ENCODE data around the gene PHYH. TPM values are rescaled to one million over a fixed set of nuclear protein-coding genes. Genes with fewer than 3 reads are reported as not detected.
"Not testable (repeated sequence)": the region's sequence is repeated elsewhere in the genome, so short reads cannot be mapped to it uniquely, and the experiment has no call there.

PHYH gene
- total RNA-seq, 1 donor from 2014 or later = 163 TPM

DNA sequence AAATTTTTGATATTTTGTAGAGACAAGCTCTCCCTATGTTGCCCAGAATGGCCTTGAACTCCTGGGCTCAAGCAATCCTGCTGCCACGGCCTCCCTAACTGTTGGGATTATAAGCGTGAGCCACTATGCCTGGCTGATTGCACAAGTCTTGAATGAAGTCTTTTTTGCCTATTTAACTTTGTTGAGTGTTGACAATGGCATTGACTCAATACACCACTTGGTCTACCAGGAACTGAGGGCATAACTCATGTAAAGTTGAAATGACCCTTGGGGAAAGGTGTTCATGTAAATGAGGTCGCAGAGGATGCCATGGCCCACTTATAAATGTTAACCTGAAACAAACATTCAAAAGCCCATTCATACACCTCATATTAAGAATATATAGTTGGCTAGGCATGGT is 58.3 kb downstream of the PHYH start:
- no peak for DNase-seq
- Histone ChIP-seq H3K36me3 (no peaks in the 10 kb centered on the region), H3K4me3 (no peak overlapping the region), H3K9me3 (replicated peaks) (no peaks in the 10 kb centered on the region), H3K27me3 (ENCODE audit: low read depth) (no peaks in the 10 kb centered on the region), H3K27ac (replicated peaks) (no peak overlapping the region), H3K4me1 (no peaks in the 10 kb centered on the region)
- intact Hi-C loops (cut with micrococcal nuclease) = no loop called here
- TF ChIP-seq, protein P1, sequence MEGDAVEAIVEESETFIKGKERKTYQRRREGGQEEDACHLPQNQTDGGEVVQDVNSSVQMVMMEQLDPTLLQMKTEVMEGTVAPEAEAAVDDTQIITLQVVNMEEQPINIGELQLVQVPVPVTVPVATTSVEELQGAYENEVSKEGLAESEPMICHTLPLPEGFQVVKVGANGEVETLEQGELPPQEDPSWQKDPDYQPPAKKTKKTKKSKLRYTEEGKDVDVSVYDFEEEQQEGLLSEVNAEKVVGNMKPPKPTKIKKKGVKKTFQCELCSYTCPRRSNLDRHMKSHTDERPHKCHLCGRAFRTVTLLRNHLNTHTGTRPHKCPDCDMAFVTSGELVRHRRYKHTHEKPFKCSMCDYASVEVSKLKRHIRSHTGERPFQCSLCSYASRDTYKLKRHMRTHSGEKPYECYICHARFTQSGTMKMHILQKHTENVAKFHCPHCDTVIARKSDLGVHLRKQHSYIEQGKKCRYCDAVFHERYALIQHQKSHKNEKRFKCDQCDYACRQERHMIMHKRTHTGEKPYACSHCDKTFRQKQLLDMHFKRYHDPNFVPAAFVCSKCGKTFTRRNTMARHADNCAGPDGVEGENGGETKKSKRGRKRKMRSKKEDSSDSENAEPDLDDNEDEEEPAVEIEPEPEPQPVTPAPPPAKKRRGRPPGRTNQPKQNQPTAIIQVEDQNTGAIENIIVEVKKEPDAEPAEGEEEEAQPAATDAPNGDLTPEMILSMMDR (IDR thresholded peaks at IDR 0.05; ENCODE audit: borderline replicate concordance) = no peak

DNA sequence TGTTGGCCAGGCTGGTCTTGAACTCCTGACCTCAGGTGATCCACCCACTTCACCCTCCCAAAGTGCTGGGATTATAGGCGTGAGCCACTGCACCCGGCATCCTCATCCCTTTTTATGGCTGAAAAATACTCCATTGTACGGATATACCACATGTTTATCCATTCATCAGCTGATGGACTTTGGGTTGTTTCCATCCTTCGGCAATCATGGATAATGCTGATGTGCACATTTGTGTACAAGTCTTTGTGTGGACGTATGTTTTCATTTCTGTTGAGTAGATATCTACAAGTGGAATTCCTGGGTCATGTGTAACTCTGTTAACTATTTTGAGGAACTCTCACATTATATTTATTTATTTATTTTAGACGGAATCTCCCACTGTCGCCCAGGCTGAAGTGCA is 59.9 kb downstream of the PHYH start:
- Histone ChIP-seq H3K36me3 (no peaks in the 10 kb centered on the region), H3K4me3 (no peak overlapping the region), H3K9me3 (replicated peaks) (no peaks in the 10 kb centered on the region), H3K27me3 (ENCODE audit: low read depth) (peaks cover 11% of the 10 kb centered on the region), H3K4me1 (no peaks in the 10 kb centered on the region), H3K27ac (replicated peaks) (no peak overlapping the region)
- DNase-seq = no peak
- TF ChIP-seq, protein P1 (IDR thresholded peaks at IDR 0.05; ENCODE audit: borderline replicate concordance) = no peak
- intact Hi-C loops (cut with micrococcal nuclease) = no loop called here

GRCh38 chr10:13238271-13239077 is 61.4 kb downstream of the PHYH start:
- no peak for DNase-seq
- TF ChIP-seq, protein P1 (IDR thresholded peaks at IDR 0.05; ENCODE audit: borderline replicate concordance) = no peak
- no peaks in the 10 kb centered on the region for H3K36me3 ChIP-seq
- no peaks in the 10 kb centered on the region for H3K9me3 ChIP-seq (replicated peaks)
- H3K4me3 ChIP-seq = no peak overlapping the region
- no peaks in the 10 kb centered on the region for H3K4me1 ChIP-seq
- no peak overlapping the region for H3K27ac ChIP-seq (replicated peaks)
- intact Hi-C loops (cut with micrococcal nuclease) = no loop called here
- H3K27me3 ChIP-seq (ENCODE audit: low read depth) = peaks cover 25% of the 10 kb centered on the region

- Histone ChIP-seq H3K4me1 (no peaks in the 10 kb centered on the region), H3K27me3 (ENCODE audit: low read depth) (peaks cover 32% of the 10 kb centered on the region), H3K9me3 (replicated peaks) (no peaks in the 10 kb centered on the region), H3K4me3 (no peak overlapping the region), H3K27ac (replicated peaks) (no peak overlapping the region), H3K36me3 (no peaks in the 10 kb centered on the region)
- intact Hi-C loops (cut with micrococcal nuclease) = no loop called here
- DNase-seq = no peak
- TF ChIP-seq, protein P1 (IDR thresholded peaks at IDR 0.05; ENCODE audit: borderline replicate concordance) = no peak
These were observed 63.2 kb downstream of the PHYH start for GRCh38 chr10:13236638-13237037.

GRCh38 chr10:13234736-13235135 is 65.1 kb downstream of the PHYH start:
- intact Hi-C loops (cut with micrococcal nuclease); H3K36me3 ChIP-seq; H3K4me3 ChIP-seq; H3K27ac ChIP-seq (replicated peaks); DNase-seq; H3K9me3 ChIP-seq (replicated peaks); H3K4me1 ChIP-seq: not testable (repeated sequence)
- peaks cover 32% of the 10 kb centered on the region for H3K27me3 ChIP-seq (ENCODE audit: low read depth)

- H3K4me1 ChIP-seq = no peaks in the 10 kb centered on the region
- TF ChIP-seq, protein P1 (IDR thresholded peaks at IDR 0.05; ENCODE audit: borderline replicate concordance) = no peak
- H3K9me3 ChIP-seq (replicated peaks) = no peaks in the 10 kb centered on the region
- H3K36me3 ChIP-seq = no peaks in the 10 kb centered on the region
- DNase-seq = no peak
- intact Hi-C loops (cut with micrococcal nuclease) = no loop called here
- H3K27me3 ChIP-seq (ENCODE audit: low read depth) = peaks cover 32% of the 10 kb centered on the region
- no peak within 1 kb of the TSS for H3K27ac ChIP-seq (replicated peaks)
- H3K4me3 ChIP-seq = no peak within 1 kb of the TSS
These were observed 65.7 kb downstream of the PHYH start, which contains the start of gene UCMA for GRCh38 chr10:13234172-13234571. TSS of gene UCMA (minus strand) at chr10:13234374. CDS start at chr10:13234258, 116 bp downstream.
